ENCODE measurements around the gene BRMS1. TPM values are rescaled to one million over a fixed set of nuclear protein-coding genes. Genes with fewer than 3 reads are reported as not detected.

Gene BRMS1
- total RNA-seq, 1 donor from 2014 or later = 32.2 TPM

- no peak for DNase-seq (ENCODE audit: low spot score)
These were observed 7.6 kb downstream of the BRMS1 start for GRCh38 chr11:66337103-66337899.

DNA sequence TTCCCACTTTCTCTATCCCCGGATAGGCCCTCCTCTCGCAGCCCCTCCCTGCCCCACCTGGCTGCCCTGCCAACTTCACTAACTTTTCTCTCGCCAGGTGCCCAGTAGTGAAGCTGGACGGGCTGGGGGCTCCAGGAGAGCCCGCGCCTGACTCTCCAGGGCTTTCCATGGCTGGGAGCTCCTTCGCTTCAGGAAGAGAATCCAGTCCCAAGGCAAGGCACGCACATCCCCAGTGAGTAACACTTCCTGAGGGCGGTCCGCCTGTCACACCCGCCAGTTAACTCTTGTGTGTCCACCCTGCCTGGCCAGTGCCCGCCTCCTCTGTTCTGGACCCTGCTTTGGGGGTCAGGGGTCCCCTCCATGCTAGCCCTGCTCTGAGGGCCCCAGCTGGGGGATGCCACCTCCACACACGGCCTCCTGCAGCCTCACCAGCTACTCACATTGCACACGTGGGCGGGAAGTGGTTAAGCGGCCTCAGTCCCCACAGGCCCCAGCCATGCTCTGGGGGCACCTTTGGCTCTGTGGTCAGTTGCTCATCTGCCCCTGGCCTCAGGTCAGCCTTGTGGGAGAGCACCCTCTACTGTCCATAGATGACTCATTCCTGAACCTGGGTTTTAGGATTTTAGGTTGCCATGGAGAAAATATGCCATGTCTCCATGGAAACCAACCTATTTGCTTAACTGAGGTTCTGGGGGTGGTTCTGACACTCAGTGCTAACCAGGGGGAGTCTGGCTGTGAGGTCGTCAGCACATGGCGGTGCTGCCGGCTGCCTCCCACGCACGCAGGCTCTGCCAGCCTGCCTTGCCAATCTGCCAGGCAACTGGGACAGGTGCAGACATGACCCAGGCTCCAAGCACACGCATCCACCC, 8.4 kb downstream of the BRMS1 start, which contains the start of gene RIN1:
Gene RIN1, minus strand, starts transcription at position 201 of the 869 bp plus-strand sequence. Its CDS starts 32 bp downstream, at position 169.
- peak; percentile 60 for DNase-seq (ENCODE audit: low spot score)

DNA sequence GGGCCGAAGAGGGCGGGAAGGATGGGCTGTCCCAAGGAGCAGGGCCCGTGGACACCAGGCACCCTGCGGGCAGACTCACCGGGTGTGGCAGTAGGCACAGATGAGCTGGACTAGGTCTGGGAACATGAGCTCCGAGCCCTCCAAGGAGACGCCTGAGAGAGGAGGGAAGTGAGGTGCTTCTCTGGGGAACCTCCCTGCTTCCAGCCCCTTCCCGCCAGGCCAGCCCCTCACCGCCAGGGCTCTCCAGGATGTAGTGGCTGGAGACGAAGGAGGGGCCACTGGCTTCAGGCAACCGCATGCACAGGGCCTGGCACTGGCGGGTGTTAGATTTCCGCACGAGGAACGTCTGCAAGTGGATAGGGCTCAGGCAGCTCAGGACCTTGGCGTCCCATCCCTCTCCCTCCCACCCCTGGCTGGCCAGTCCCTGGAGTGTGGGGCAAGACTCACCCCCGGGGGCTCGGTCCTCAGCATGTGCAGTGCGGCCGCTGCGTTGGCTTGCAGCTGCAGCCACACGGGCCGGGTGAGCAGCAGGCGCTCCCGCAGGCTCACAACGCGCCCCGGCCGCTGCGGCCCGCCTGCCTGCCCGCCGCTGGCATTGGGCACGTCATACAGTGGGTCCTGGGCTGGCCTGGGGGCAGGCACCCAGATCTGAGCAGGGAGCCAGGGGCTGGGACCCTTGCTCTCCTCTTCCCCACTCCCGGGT, 9.2 kb downstream of the BRMS1 start:
- no peak for DNase-seq (ENCODE audit: low spot score)

GRCh38 chr11:66334605-66335442, 10.1 kb downstream of the BRMS1 start:
- no peak for DNase-seq (ENCODE audit: low spot score)

DNA sequence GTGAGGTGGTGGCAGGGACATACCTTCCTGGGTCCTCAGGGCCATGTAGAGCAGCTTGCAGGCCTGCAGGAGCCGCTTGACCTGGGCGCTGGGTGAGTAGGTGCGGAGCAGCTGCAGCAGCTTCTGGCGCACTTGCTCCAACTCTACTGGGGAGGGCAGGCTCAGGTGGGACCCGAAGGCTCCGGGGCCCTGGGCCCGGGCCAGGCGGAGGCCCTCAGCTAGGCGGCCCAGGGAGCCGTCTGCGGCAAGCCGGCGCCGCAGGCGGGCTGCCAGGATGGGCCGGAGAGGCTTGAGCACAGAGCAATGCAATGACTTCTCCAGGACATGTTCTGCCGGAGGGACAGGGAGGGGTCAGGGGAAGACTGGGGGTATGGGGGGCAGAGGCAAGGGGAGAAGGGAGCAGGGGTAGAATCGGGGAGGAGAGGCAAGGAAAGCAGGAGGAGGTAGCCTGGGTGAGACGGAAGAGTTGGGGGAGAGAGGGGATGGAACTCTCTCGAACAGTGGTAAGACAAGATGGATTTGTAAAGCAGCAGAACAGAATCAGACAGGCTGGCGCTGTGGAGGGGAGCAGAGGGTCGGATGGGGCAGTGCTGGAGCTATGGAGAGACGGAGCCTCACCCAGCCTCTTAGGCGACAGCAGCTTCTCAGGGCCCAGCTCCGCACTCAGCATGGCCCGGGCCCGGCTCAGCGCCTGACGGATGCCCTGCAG, 10.9 kb downstream of the BRMS1 start:
- no peak for DNase-seq (ENCODE audit: low spot score)

DNA sequence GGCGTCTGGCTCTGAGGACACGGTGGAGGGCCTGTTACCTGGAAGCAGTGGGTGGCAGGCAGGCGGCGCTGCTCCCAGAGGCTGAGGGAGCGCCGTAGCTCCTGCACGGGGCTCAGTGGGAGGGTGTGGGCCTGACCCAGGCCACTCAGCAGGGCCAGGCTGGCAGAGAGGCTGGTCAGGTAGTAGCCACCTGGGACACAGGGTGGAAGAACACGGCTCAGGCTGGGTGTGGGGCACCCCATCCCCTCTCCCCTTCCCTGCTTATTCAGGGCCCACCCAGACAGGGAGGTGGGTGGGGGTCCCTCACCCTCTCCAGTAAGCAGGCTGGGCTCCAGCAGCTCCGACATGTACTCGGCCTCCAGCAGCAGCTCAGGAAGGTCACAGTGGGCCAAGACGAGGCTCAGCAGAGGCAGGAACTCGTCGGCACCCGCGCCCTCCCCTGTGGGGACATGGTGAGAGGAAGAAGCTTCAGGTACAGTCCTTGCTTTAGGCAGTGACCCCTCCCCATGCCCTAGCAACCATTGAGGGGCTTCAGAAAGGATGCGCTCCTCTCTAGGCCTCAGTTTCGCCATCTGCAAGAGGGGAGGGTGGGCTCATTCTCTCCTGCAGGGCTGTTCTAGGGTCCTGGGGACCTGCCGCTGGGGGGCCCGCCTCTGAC, 11.6 kb downstream of the BRMS1 start:
- no peak for DNase-seq (ENCODE audit: low spot score)

- DNase-seq (ENCODE audit: low spot score) = no peak
These were observed 12.3 kb downstream of the BRMS1 start for GRCh38 chr11:66332371-66333219.

- DNase-seq (ENCODE audit: low spot score) = no peak
These were observed 13.1 kb downstream of the BRMS1 start for GRCh38 chr11:66331542-66332370.

DNA sequence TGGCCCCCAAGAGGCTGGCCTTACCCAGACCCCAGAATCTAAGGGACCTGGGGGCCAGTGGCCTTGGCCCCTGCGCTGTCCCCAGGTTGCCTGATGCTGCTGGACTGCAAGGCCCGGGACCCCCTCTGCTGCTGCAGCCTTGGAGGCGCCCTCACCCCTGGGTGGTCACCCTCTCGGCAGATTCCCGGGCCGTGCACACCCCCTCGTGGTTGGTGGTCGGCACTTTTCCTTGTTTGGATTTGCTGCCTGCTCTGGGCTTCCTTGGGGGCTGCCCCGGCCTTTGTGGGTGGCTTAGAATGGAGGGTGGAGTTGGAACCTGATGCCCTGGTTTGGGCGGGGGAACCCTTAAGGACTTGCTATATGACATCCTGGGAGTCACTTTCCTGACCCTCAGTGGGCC, 14.0 kb downstream of the BRMS1 start:
- DNase-seq (ENCODE audit: low spot score) = no peak

DNA sequence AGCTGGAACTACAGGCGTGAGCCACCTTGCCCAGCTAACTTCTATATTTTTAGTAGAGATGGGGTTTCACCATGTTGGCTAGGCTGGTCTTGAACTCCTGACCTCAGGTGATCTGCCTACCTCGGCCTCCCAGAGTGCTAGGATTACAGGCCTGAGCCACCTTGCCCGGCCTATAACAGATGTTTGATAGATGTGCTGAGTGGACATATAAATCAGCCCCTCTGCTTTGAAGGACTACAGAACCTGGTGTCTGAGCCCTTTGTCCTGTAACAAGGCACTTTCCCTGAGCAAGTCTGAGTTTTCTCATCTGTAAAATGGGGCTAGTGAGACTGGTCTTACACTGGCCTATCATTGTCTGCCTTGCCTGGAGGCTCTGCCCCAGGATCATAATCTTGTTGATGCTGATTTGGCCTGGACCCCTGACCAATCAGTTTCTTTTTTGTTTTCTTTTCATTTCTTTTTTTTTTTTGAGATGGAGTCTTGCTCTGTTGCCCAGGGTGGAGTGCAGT, 15.7 kb downstream of the BRMS1 start:
- DNase-seq (ENCODE audit: low spot score) = no peak

- DNase-seq (ENCODE audit: low spot score) = peak; percentile 73
These were observed 16.4 kb downstream of the BRMS1 start for GRCh38 chr11:66328302-66329144.

- DNase-seq (ENCODE audit: low spot score) = no peak
These were observed 16.9 kb downstream of the BRMS1 start for GRCh38 chr11:66328031-66328301.

- no peak for DNase-seq (ENCODE audit: low spot score)
These were observed 17.5 kb downstream of the BRMS1 start for GRCh38 chr11:66327171-66328030.

- DNase-seq (ENCODE audit: low spot score) = no peak
These were observed 18.4 kb downstream of the BRMS1 start for GRCh38 chr11:66326261-66327111.

- no peak for DNase-seq (ENCODE audit: low spot score)
These were observed 19.6 kb downstream of the BRMS1 start for GRCh38 chr11:66325263-66325671.
